Astrocyte (in vitro differentiated cells and primary cell): ENCODE results near the gene LRRC34.

Experiments
- CTCF ChIP-seq: IDR thresholded peaks from 2 replicates; pipeline ENCODE4 v1.5.1; 2011; ENCODE audit warnings: low read depth, mild to moderate bottlenecking, inconsistent platforms, low read length, moderate library complexity; ENCODE audit not compliant: insufficient read depth
- EZH2 ChIP-seq: IDR thresholded peaks from 2 replicates; pipeline ENCODE4 v1.6.1; 2012; ENCODE audit warnings: mild to moderate bottlenecking, low read length, inconsistent platforms; ENCODE audit not compliant: insufficient read depth

GRCh38 chr3:169815590-169816150, 3.0 kb upstream of the LRRC34 start:
- no peak for TF ChIP-seq CTCF
- TF ChIP-seq EZH2 = no peak
